MG63 (cell line): ENCODE data around the gene ABCB11. TPM values are rescaled to one million over a fixed set of nuclear protein-coding genes. Genes with fewer than 3 reads are reported as not detected.
A peak's percentile ranks its signal among the peaks of the same experiment; 100 is the strongest.

ENCODE experiments used
- DNase-seq: peaks from one replicate; pipeline ENCODE4 v3.0.0-alpha.2; 2020
- H3K27me3 ChIP-seq: fragments of 250-450 bp; sonication (Bioruptor Pico); 2 replicates; pipeline ENCODE4 v1.5.1; 2020; ENCODE audit warnings: mild to moderate bottlenecking, moderate library complexity
- H3K36me3 ChIP-seq: fragments of 250-450 bp; sonication (Bioruptor Pico); 2 replicates; pipeline ENCODE4 v1.5.1; 2020; ENCODE audit warnings: mild to moderate bottlenecking, moderate library complexity
- H3K4me3 ChIP-seq: fragments of 250-450 bp; sonication (Bioruptor Pico); 2 replicates; pipeline ENCODE4 v1.5.1; 2020; ENCODE audit warnings: mild to moderate bottlenecking, moderate library complexity
- H3K9me3 ChIP-seq: fragments of 250-450 bp; sonication (Bioruptor Pico); 2 replicates; pipeline ENCODE4 v1.5.1; 2020; ENCODE audit warnings: mild to moderate bottlenecking, moderate library complexity
- total RNA-seq: library from RNA; depleted of rRNA; stranded (reverse); fragments of >200 nt; shearing (Covaris generic); gene quantifications from 2 replicates; pipeline ENCODE4 v1.2.3, GENCODE V29; 2014; ENCODE audit warnings: low replicate concordance

ABCB11 gene
- total RNA-seq, 1 experiment from 2014 or later, result not detected

DNA sequence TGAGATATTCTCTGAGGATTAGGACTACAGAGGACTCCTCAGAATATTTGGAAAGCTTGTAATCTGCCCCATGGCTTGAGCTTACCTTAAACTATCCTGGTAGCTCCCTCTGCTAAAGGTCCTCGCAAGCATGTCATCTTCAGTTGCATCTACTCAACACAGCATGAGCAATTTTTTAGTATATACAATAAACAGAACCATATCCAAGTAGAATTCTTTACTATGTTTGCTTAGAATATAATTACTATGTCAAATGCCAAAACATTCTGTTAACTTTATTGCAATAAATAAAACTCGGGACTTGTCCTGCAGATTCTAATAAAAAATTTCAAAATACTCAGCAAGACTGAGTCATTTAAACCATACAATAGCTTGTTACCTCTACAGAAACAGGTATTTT, 62.8 kb downstream of the ABCB11 start:
- Histone ChIP-seq H3K27me3 (peaks cover 3% of the 10 kb centered on the region; the same call in 1 of the 2 replicates), H3K36me3 (no peaks in the 10 kb centered on the region), H3K9me3 (no peaks in the 10 kb centered on the region), H3K4me3 (no peak overlapping the region)
- no peak for DNase-seq

- H3K36me3 ChIP-seq, result no peaks in the 10 kb centered on the region
- peaks cover 3% of the 10 kb centered on the region; the same call in 1 of the 2 replicates for H3K27me3 ChIP-seq
- no peak overlapping the region for H3K4me3 ChIP-seq
- no peaks in the 10 kb centered on the region for H3K9me3 ChIP-seq
- no peak for DNase-seq
Observed at GRCh38 chr2:168964251-168964807, 66.8 kb downstream of the ABCB11 start.

DNA sequence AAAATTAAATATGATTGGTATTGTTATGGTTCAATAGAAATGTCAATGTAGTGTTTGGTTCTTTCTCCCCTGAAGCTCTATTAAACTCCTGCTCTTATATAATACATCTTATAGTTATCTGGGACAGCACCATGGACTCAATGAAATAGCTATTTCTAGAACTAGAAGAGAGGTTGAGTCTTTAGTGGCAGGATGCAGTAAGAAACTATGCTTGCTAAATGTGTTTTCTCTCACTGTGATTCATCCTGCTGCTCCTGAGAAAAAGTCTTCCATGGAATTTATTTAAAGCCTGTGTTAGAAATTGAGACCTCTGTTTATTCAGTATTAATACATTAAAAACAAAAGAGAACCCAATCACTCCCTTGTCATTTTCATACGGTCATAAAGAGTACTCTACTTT, 68.5 kb downstream of the ABCB11 start:
- Histone ChIP-seq H3K36me3 (no peaks in the 10 kb centered on the region), H3K9me3 (no peaks in the 10 kb centered on the region), H3K4me3 (no peak overlapping the region), H3K27me3 (no peaks in the 10 kb centered on the region)
- no peak for DNase-seq

DNA sequence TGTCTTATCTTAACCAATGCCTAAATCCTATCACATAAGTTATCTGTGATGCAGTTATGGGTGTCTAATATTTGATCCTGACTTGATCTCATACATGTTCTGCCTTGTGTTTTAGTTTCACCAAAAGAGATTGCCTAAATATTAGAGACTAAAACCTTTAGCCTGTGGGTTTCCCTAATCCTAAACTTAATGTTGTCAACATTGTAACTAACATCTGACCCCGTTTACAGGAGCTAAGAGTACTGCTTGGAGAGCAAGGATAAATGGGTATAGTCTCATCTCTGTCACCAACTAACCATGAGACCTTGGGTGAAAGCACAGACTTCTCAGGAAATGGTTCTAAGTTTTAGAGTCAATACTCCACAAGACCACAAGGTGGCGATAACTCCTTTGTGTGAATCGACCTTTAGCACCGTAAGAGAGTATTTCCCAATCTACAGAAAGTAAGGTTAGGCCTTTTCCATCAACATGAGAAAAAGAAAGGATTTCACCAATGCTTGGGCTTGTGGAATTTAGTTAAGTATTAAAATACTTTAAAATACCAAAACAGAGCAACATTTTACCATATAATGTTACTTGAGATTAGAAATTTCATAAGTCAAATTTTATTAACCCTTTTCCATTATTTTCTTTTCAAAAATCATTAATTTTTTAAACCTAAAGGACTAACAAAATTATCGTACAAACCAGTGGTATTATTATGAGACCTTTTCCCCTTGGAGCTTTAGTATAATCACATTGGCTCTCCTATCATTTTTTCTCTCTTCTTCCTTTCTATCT, 69.5 kb downstream of the ABCB11 start:
- H3K36me3 ChIP-seq, result no peaks in the 10 kb centered on the region
- no peak overlapping the region for H3K4me3 ChIP-seq
- H3K9me3 ChIP-seq, result no peaks in the 10 kb centered on the region
- DNase-seq, result no peak
- H3K27me3 ChIP-seq, result no peaks in the 10 kb centered on the region

DNA sequence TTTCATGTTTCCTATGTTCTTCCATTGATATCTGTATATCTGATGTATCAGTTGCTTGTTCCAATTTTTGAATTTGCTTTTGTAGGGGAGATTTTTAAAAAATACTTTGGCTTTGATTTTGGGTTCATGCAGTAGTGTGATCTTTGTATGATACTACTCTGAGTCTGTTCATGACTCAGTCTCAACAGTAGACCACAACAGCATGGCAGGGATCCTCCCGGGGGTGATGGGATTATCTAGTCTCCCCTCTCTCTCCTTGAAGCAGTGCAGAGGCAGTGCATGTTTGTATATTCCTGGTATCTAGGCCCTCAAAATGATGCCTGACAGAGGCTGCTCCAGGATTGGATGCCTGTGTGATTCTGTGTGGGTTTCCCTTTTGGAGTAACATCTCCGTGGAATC, 74.7 kb downstream of the ABCB11 start:
- Histone ChIP-seq H3K27me3 (no peaks in the 10 kb centered on the region), H3K36me3 (no peaks in the 10 kb centered on the region), H3K9me3 (0 out of 2 replicates have a peak, but pooled peaks cover 8% of the 10 kb centered on the region), H3K4me3 (no peak overlapping the region)
- peak; percentile 19 for DNase-seq

GRCh38 chr2:168955321-168955720, 75.8 kb downstream of the ABCB11 start:
- H3K36me3 ChIP-seq, result no peaks in the 10 kb centered on the region
- DNase-seq, result no peak

GRCh38 chr2:168954256-168954655, 76.9 kb downstream of the ABCB11 start:
- H3K36me3 ChIP-seq, result no peaks in the 10 kb centered on the region
- H3K9me3 ChIP-seq, result 0 out of 2 replicates have a peak, but pooled peaks cover 8% of the 10 kb centered on the region
- DNase-seq, result no peak
- no peak overlapping the region for H3K4me3 ChIP-seq
- no peaks in the 10 kb centered on the region for H3K27me3 ChIP-seq

More at GRCh38 chr2:168955321-168955720, 75.8 kb downstream of the ABCB11 start:
- H3K4me3 ChIP-seq, result no peak overlapping the region
- H3K27me3 ChIP-seq, result no peaks in the 10 kb centered on the region
- H3K9me3 ChIP-seq, result 0 out of 2 replicates have a peak, but pooled peaks cover 8% of the 10 kb centered on the region

DNA sequence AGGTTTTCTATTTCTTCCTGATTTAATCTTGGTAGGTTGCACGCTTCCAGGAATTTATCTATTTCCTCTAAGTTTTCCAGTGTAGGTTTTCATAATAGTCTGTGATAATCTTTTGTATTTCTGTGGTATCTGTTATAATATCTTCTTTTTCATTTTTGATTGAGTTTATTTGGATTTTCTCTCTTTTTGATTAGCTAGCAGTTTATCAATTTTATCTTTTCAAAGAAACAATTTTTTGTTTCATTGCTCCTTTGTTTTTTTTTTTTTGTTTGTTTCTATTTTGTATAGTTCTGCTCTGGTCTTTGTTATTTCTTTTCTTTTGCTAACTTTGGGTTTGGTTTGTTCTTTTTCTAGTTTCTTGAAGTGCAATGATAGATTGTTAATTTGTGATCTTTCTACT, 78.7 kb downstream of the ABCB11 start:
- H3K36me3 ChIP-seq, result no peaks in the 10 kb centered on the region
- H3K27me3 ChIP-seq, result no peaks in the 10 kb centered on the region
- no peak for DNase-seq
- no peak overlapping the region for H3K4me3 ChIP-seq
- H3K9me3 ChIP-seq, result 0 out of 2 replicates have a peak, but pooled peaks cover 8% of the 10 kb centered on the region

DNA sequence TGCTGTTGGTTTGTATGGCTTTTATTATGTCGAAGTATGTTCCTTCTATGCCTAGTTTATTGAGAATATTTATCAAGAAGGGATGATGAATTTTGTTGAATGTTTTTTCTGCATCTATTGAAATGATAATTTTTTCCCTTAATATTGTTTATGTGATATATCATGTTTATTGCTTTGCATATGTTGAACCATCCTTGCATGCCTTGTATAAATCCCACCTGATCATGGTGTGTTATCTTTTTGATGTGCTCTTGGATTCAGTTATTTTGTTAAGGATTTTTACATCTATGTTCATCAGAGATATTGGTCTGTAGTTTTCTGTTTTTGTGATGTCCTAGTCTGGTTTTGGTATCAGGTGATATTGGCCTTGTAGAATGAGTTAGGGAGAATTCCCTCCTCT, 79.3 kb downstream of the ABCB11 start:
- no peaks in the 10 kb centered on the region for H3K27me3 ChIP-seq
- DNase-seq, result no peak
- H3K36me3 ChIP-seq, result no peaks in the 10 kb centered on the region
- H3K9me3 ChIP-seq, result 0 out of 2 replicates have a peak, but pooled peaks cover 8% of the 10 kb centered on the region
- no peak overlapping the region for H3K4me3 ChIP-seq

DNA sequence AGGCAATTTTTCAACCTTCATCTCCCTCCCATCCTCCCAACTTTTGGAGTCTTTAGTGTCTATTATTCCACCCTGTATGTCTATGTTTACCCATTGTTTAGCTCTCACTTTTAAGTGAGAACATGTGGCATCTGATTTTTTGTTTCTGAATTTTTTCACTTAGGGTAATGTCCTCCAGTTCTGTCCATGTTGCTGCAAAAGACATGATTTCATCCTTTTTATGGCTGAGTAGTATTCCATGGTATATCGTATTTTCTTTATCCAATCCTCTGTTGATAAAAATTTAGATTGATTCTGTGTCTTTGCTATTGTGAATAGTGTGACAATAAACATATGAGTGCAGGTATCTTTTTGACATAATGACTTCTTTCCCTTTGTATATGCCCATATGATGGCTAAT, 81.8 kb downstream of the ABCB11 start:
- Histone ChIP-seq H3K36me3 (no peaks in the 10 kb centered on the region), H3K4me3 (no peak overlapping the region), H3K27me3 (peaks cover 9% of the 10 kb centered on the region), H3K9me3 (0 out of 2 replicates have a peak, but pooled peaks cover 5% of the 10 kb centered on the region)
- no peak for DNase-seq

DNA sequence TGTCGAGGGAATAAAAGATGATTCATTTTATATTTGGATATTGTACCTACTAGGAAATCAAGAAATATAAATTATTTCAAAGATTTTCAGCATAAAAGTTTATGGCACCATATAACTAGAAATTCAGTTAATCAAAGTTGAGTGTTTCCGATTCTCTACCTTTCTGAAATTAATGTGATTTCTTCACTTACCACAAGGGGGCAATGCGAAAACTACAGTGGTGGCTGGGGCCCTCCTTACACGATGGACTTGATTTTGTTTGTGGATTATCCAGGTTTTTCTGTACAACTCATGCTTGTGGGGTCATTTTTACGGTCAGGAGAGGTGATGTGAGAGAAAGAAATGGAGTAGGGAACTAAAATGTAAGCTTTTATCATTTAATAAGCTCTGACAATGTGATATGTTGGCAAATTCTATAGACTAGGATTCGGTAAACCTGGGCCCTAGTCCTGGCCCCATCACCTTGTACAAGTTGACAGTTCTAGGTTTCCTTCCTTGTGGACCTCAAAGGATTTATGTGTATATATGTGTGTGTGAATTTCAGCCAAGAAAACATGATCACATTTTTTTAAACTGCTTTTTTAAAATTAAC, 82.4 kb downstream of the ABCB11 start:
- Histone ChIP-seq H3K4me3 (no peak overlapping the region), H3K9me3 (0 out of 2 replicates have a peak, but pooled peaks cover 5% of the 10 kb centered on the region), H3K36me3 (no peaks in the 10 kb centered on the region), H3K27me3 (peaks cover 9% of the 10 kb centered on the region)
- no peak for DNase-seq

- Histone ChIP-seq H3K9me3 (no peaks in the 10 kb centered on the region), H3K4me3 (no peak overlapping the region), H3K36me3 (no peaks in the 10 kb centered on the region), H3K27me3 (peaks cover 9% of the 10 kb centered on the region)
- no peak for DNase-seq
Observed at GRCh38 chr2:168945508-168945907, 85.6 kb downstream of the ABCB11 start.

DNA sequence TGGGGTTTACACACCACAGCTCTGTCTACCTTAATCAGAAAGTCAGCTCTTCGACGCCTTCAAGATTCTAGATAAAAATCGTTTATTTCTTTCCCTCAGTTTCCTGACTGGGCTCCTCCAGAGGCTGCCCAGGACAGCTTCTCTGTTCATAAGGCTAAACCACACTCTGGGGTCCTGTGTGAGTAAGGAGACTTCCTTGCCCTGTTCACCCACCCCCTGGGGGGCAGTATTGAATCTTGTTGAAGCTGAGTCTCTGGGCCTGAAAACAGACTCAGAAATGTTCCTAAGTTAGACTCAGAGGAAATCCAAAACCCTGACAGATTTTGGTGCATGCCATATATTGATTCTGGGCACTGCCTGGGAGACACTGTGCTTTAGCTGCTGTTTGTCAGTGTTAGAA, 87.1 kb downstream of the ABCB11 start:
- Histone ChIP-seq H3K27me3 (peaks cover 9% of the 10 kb centered on the region), H3K4me3 (no peak overlapping the region), H3K9me3 (no peaks in the 10 kb centered on the region), H3K36me3 (no peaks in the 10 kb centered on the region)
- no peak for DNase-seq

DNA sequence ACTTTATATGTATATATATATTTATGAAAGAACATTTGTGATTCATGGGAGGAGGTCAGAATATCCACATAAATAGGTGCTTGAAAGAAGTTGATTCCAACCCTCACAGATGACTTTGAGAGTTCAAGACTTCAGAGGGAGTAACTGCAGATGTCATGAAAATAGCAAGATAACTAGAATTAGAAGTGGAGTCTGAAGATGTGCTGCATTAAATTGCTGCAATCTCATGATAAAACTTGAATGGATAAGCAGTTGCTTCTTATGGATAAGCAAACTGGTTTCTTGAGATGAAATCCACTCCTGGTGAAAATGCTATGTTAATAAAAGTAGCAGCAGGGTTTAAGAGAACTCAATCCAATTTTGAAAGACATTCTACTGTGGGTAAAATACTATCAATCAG, 89.8 kb downstream of the ABCB11 start:
- no peak overlapping the region for H3K4me3 ChIP-seq
- DNase-seq, result no peak
- H3K36me3 ChIP-seq, result no peaks in the 10 kb centered on the region
- peaks cover 9% of the 10 kb centered on the region for H3K27me3 ChIP-seq
- no peaks in the 10 kb centered on the region for H3K9me3 ChIP-seq

DNA sequence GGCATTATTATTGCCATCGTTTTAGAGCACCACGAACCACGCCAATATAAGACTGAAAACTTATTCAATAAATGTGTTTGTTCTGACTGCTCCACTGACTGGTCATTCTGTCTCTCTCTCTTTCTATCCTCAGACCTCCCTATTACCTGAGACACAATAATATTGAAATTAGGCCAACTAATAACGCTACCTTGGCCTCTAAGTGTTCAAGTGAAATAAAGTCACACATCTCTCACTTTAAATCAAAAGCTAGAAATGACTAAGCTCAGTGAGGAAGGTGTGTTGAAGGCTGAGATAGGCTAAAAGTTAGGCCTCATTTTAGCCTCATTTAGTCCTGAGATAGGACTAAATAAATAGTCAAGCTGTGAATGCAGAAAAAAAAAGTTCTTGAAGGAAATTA, 91.2 kb downstream of the ABCB11 start:
- H3K4me3 ChIP-seq, result no peak overlapping the region
- no peaks in the 10 kb centered on the region for H3K9me3 ChIP-seq
- no peak for DNase-seq
- peaks cover 5% of the 10 kb centered on the region; the same call in 1 of the 2 replicates for H3K27me3 ChIP-seq
- no peaks in the 10 kb centered on the region for H3K36me3 ChIP-seq

DNA sequence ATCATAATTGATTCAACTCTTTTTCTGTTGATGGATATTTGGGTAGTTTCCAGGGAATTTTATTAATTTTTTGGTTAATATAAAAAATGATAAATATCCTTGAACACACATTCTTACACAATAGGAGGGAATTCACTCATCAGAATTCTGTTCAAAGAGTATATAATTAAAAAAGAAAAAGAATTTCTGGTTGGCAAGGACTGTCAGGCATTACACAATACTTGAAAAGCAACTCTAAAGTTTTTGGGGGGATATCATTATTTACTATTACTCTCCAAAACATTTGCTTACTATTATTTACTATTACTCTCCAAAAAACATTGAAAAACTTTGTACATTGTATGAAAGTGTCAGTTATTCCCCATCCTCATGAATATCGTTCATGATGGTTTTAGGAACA, 92.1 kb downstream of the ABCB11 start:
- DNase-seq, result no peak
- no peaks in the 10 kb centered on the region for H3K36me3 ChIP-seq

GRCh38 chr2:168935810-168936581, 95.1 kb downstream of the ABCB11 start:
- H3K27me3 ChIP-seq, result peaks cover 3% of the 10 kb centered on the region; the same call in 1 of the 2 replicates
- no peaks in the 10 kb centered on the region for H3K36me3 ChIP-seq
- no peak overlapping the region for H3K4me3 ChIP-seq
- no peaks in the 10 kb centered on the region; the same call in 1 of the 2 replicates for H3K9me3 ChIP-seq
- DNase-seq, result no peak

More for the DNA sequence above, 92.1 kb downstream of the ABCB11 start:
- H3K4me3 ChIP-seq, result no peak overlapping the region
- no peaks in the 10 kb centered on the region; the same call in 1 of the 2 replicates for H3K9me3 ChIP-seq
- H3K27me3 ChIP-seq, result 0 out of 2 replicates have a peak, but pooled peaks cover 2% of the 10 kb centered on the region
